Astrocyte (in vitro differentiated cells and primary cell): ENCODE results near the gene MDH1. TPM values are rescaled to one million over a fixed set of nuclear protein-coding genes. Genes with fewer than 3 reads are reported as not detected.
A peak's percentile ranks its signal among the peaks of the same experiment; 100 is the strongest.

Source experiments
- DNase-seq: peaks from one replicate; pipeline ENCODE4 v3.0.0-alpha.2; 2010; ENCODE audit warnings: low read depth
- FAIRE-seq: peaks from 2 replicates; lab custom pipeline; 2011; peaks lifted over from hg19 to GRCh38; lab: Jason Lieb, UNC
- H2AFZ ChIP-seq: 2 replicates; pipeline ENCODE4 v1.6.0; 2012; ENCODE audit warnings: low read depth, low read length, inconsistent platforms
- H3K27ac ChIP-seq: 2 replicates; pipeline ENCODE4 v1.5.1; 2011; ENCODE audit warnings: low read depth, low read length, inconsistent platforms
- H3K27me3 ChIP-seq: 2 replicates; pipeline ENCODE4 v1.6.0; 2011; ENCODE audit warnings: low read length, inconsistent platforms; ENCODE audit not compliant: insufficient read depth
- H3K36me3 ChIP-seq: 2 replicates; pipeline ENCODE4 v1.5.1; 2011; ENCODE audit warnings: low read length, inconsistent platforms; ENCODE audit not compliant: insufficient read depth
- H3K4me1 ChIP-seq: 2 replicates; pipeline ENCODE4 v1.5.1; 2011; ENCODE audit warnings: low read length, inconsistent platforms; ENCODE audit not compliant: insufficient read depth
- H3K4me2 ChIP-seq: 2 replicates; pipeline ENCODE4 v1.6.0; 2012; ENCODE audit warnings: low read length, inconsistent platforms
- H3K4me3 ChIP-seq: 2 replicates; pipeline ENCODE4 v1.5.1; 2011; ENCODE audit warnings: low read depth, mild to moderate bottlenecking, low read length, inconsistent platforms; ENCODE audit not compliant: insufficient read depth
- H3K79me2 ChIP-seq: 2 replicates; pipeline ENCODE4 v1.6.0; 2012; ENCODE audit warnings: mild to moderate bottlenecking, low read length, inconsistent platforms; ENCODE audit not compliant: insufficient read depth
- H3K9ac ChIP-seq: 2 replicates; pipeline ENCODE4 v1.6.0; 2012; ENCODE audit warnings: mild to moderate bottlenecking, low read length, inconsistent platforms
- H3K9me3 ChIP-seq: 2 replicates; pipeline ENCODE4 v1.5.1; 2012; ENCODE audit warnings: low read depth, mild to moderate bottlenecking, low read length, inconsistent platforms; ENCODE audit not compliant: insufficient read depth
- H4K20me1 ChIP-seq: 2 replicates; pipeline ENCODE4 v1.6.0; 2012; ENCODE audit warnings: low read length, inconsistent platforms; ENCODE audit not compliant: insufficient read depth
- H3K27ac Mint-ChIP-seq: one replicate; pipeline ENCODE4 v1.8.0; 2021; ENCODE audit warnings: mild to moderate bottlenecking, mixed read lengths; ENCODE audit not compliant: unreplicated experiment
- H3K27me3 Mint-ChIP-seq: one replicate; pipeline ENCODE4 v1.8.0; 2021; ENCODE audit warnings: low read depth, mixed read lengths; ENCODE audit not compliant: unreplicated experiment
- H3K36me3 Mint-ChIP-seq: one replicate; pipeline ENCODE4 v1.8.0; 2021; ENCODE audit warnings: low read depth, mixed read lengths; ENCODE audit not compliant: unreplicated experiment
- H3K4me1 Mint-ChIP-seq: one replicate; pipeline ENCODE4 v1.8.0; 2021; ENCODE audit warnings: low read depth, mixed read lengths; ENCODE audit not compliant: unreplicated experiment
- H3K4me3 Mint-ChIP-seq: one replicate; pipeline ENCODE4 v1.8.0; 2021; ENCODE audit warnings: mild to moderate bottlenecking, moderate library complexity, mixed read lengths; ENCODE audit not compliant: unreplicated experiment
- H3K9me3 Mint-ChIP-seq: one replicate; pipeline ENCODE4 v1.8.0; 2021; ENCODE audit warnings: mild to moderate bottlenecking, mixed read lengths; ENCODE audit not compliant: unreplicated experiment
- CTCF ChIP-seq: IDR thresholded peaks from 2 replicates; pipeline ENCODE4 v1.5.1; 2011; ENCODE audit warnings: low read depth, mild to moderate bottlenecking, inconsistent platforms, low read length, moderate library complexity; ENCODE audit not compliant: insufficient read depth
- EZH2 ChIP-seq: IDR thresholded peaks from 2 replicates; pipeline ENCODE4 v1.6.1; 2012; ENCODE audit warnings: mild to moderate bottlenecking, low read length, inconsistent platforms; ENCODE audit not compliant: insufficient read depth
- total RNA-seq: library from RNA; stranded (reverse); gene quantifications from 2 replicates; pipeline ENCODE4 v1.2.1, GENCODE V29; 2021

Gene MDH1
- total RNA-seq, 1 donor from 2014 or later, result 175 TPM

DNA sequence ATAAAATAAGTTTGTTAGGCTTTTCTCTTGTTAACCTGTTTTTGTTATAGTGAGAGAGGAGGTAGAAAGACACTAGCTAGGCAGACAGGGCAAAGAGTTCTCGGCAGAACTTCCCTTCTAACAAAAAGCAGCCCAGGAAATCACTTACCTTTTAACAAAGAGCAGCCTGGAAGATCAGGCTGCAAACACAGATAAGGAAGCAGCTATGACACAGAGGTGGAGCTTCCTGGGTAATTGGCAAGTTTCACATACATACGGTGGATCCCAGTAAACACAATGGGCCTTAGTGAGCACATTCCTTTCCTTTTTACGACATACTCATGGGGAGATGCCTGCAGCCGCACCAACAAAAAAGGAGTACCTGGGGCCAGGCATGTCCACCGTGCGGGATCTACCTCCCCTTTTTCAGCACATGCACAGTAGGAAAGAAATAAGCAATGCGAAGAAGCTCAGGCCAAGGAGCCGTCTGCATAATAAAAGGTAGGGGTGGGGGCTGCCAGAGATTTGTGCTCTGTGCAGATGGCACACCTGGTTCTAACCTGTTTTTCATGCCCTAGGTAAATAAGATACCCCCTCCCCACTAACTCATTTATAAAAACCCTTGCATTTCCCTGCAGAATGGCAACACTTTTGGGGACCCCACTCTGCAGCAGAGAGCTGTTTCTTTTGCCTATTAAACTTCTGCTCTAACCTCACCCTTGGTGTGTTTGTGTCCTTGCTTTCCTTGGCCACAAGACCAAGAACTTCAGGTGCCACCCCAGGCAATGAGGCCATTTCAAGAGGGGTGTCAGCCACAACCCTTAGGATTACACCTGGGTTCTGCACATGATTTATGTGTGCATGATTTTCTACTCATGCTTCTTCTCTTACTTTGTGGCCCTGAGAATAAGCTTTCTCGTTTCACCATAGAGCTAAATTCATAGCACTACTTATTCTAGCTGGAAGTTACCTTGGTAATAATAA, 26.5 kb downstream of the MDH1 start:
- H3K4me3 Mint-ChIP-seq, result peak overlapping the region; percentile 55
- peak; percentile 52 for DNase-seq

GRCh38 chr2:63617366-63617765, 28.6 kb downstream of the MDH1 start:
- H3K4me1 ChIP-seq, result peaks cover 22% of the 10 kb centered on the region
- H3K9me3 ChIP-seq, result no peaks in the 10 kb centered on the region
- peaks cover 10% of the 10 kb centered on the region for H3K36me3 Mint-ChIP-seq
- no peak overlapping the region for H3K4me3 Mint-ChIP-seq
- H3K4me2 ChIP-seq, result no peak overlapping the region
- no peak for TF ChIP-seq CTCF
- no peak for TF ChIP-seq EZH2
- H3K9me3 Mint-ChIP-seq, result no peaks in the 10 kb centered on the region
- H3K9ac ChIP-seq, result no peak overlapping the region
- no peak overlapping the region for H3K4me3 ChIP-seq
- no peak for DNase-seq
- H3K27me3 ChIP-seq, result no peaks in the 10 kb centered on the region
- no peak overlapping the region for H2AFZ ChIP-seq
- H3K4me1 Mint-ChIP-seq, result peaks cover 28% of the 10 kb centered on the region
- H3K27me3 Mint-ChIP-seq, result no peaks in the 10 kb centered on the region
- no peaks in the 10 kb centered on the region for H4K20me1 ChIP-seq
- H3K79me2 ChIP-seq, result no peaks in the 10 kb centered on the region
- H3K27ac Mint-ChIP-seq, result no peak overlapping the region
- no peaks in the 10 kb centered on the region for H3K36me3 ChIP-seq
- FAIRE-seq, result no peak
- H3K27ac ChIP-seq, result no peak overlapping the region

More for the DNA sequence above, 26.5 kb downstream of the MDH1 start:
- Mint-ChIP-seq H3K27ac (peak overlapping the region; percentile 85), H3K9me3 (no peaks in the 10 kb centered on the region), H3K4me1 (peaks cover 28% of the 10 kb centered on the region), H3K36me3 (peaks cover 8% of the 10 kb centered on the region), H3K27me3 (no peaks in the 10 kb centered on the region)
- Histone ChIP-seq H3K36me3 (no peaks in the 10 kb centered on the region), H3K27ac (peak overlapping the region; percentile 66), H3K4me2 (peak overlapping the region; percentile 61), H3K4me1 (peaks cover 22% of the 10 kb centered on the region), H3K9ac (peak overlapping the region; percentile 28), H4K20me1 (no peaks in the 10 kb centered on the region), H3K4me3 (no peak overlapping the region), H3K79me2 (no peaks in the 10 kb centered on the region), H3K9me3 (no peaks in the 10 kb centered on the region), H3K27me3 (no peaks in the 10 kb centered on the region), H2AFZ (peak overlapping the region; percentile 69)
- FAIRE-seq, result no peak
- TF ChIP-seq EZH2 (no peak), CTCF (no peak)

DNA sequence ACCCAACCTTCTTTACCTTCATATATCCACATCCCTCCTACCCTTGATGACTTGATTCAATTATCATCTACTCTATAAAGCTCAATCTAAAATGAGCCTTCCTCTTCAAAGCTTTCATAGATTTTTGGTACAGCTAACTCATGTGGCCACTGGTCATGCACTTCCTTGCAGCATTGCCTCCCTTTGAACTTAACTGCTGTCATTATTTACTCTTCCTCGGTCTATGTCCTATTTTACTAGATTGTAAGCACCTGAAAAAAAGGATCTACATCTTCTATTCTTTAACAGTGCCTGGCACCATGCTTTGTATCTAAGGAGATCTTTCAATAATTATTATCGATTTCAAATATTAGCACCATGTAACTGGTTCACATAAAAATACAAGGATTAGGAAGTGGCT, 30.6 kb downstream of the MDH1 start:
- H3K4me2 ChIP-seq, result no peak overlapping the region
- peaks cover 9% of the 10 kb centered on the region for H3K4me1 Mint-ChIP-seq
- peaks cover 9% of the 10 kb centered on the region for H3K4me1 ChIP-seq
- no peak overlapping the region for H3K9ac ChIP-seq
- H3K27ac Mint-ChIP-seq, result no peak overlapping the region
- no peaks in the 10 kb centered on the region for H3K27me3 Mint-ChIP-seq
- no peak for TF ChIP-seq EZH2
- no peak for TF ChIP-seq CTCF
- H3K9me3 ChIP-seq, result no peaks in the 10 kb centered on the region
- no peak for FAIRE-seq
- H4K20me1 ChIP-seq, result no peaks in the 10 kb centered on the region
- no peaks in the 10 kb centered on the region for H3K36me3 ChIP-seq
- no peak for DNase-seq
- no peak overlapping the region for H2AFZ ChIP-seq
- no peaks in the 10 kb centered on the region for H3K79me2 ChIP-seq
- H3K4me3 Mint-ChIP-seq, result no peak overlapping the region
- peaks cover under 1% of the 10 kb centered on the region for H3K9me3 Mint-ChIP-seq
- H3K36me3 Mint-ChIP-seq, result peaks cover 12% of the 10 kb centered on the region
- no peak overlapping the region for H3K27ac ChIP-seq
- no peak overlapping the region for H3K4me3 ChIP-seq
- no peaks in the 10 kb centered on the region for H3K27me3 ChIP-seq
